IPS-20b (cell line): ENCODE results near the gene PSKH1.

ENCODE experiments used
- H3K27ac ChIP-seq: one replicate; pipeline ENCODE4 v1.5.1; 2013; ENCODE audit warnings: low read length
- H3K27me3 ChIP-seq: 2 replicates; pipeline ENCODE4 v1.6.1; 2013; ENCODE audit warnings: mild to moderate bottlenecking, low read length, inconsistent platforms; ENCODE audit not compliant: insufficient read depth
- H3K36me3 ChIP-seq: 2 replicates; pipeline ENCODE4 v1.6.1; 2013; ENCODE audit warnings: low read depth, mild to moderate bottlenecking, inconsistent platforms, low read length, moderate library complexity; ENCODE audit not compliant: insufficient read depth
- H3K4me1 ChIP-seq: 2 replicates; pipeline ENCODE4 v1.6.1; 2013; ENCODE audit warnings: mild to moderate bottlenecking, control low read depth, inconsistent platforms, low read length, moderate library complexity; ENCODE audit not compliant: insufficient read depth
- H3K4me3 ChIP-seq: 2 replicates; pipeline ENCODE4 v1.5.1; 2013; ENCODE audit warnings: mild to moderate bottlenecking, low read length, inconsistent platforms
- H3K9ac ChIP-seq: 2 replicates; pipeline ENCODE4 v1.6.1; 2013; ENCODE audit warnings: low read depth, mild to moderate bottlenecking, inconsistent platforms, low read length, moderate library complexity
- H3K9me3 ChIP-seq: 2 replicates; pipeline ENCODE4 v1.6.1; 2013; ENCODE audit warnings: mild to moderate bottlenecking, low read depth, low read length, inconsistent platforms; ENCODE audit not compliant: insufficient read depth

Gene PSKH1

DNA sequence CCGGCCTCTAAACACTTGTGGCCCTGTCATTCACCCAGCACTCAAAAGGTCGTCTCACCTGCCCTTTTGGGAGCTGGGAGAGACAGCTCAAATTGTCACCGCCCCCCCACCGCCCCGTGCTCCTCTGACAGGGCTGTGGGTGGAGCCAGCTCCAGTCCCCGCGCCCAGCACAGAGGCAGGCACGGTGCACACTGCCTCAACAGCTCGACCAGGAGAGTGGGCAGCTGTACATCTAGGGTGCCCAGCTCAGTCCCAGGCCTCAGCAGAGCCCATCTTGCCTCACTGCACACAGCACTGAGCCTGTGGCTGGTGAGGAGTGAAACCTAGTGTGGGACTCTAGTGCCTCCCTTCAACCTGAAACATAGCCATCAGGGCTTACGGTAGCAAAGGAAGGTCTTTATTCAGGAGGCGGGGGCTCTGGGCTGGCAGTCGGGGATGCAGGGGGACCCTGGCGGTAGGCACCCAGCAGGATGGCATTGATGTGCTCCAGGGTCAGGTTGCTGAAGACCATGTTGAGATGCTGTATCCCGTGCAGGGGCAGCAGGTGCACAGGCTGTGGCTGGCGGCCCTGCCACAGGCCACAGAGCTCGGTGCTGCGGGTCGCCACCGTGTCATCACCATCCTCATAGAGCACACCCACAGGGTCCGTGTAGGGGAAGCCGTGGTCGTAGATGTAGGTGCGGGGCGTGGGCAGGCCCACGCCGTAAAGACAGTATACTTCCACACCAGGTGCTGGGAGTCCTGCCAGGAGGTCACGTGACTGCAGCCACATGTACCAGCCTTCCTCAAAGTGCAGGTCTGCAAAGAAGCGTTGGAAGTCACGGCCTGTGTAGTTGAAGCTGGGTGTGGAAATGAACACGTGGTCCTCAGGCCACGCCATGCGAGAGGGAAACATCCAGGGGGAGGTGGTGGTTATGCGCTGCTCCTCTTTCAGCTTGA is 46.7 kb downstream of the PSKH1 start:
- Histone ChIP-seq H3K27ac (no peak overlapping the region), H3K4me3 (no peak overlapping the region), H3K4me1 (0 out of 2 replicates have a peak, but pooled peaks cover 3% of the 10 kb centered on the region), H3K27me3 (no peaks in the 10 kb centered on the region), H3K36me3 (peaks cover 6% of the 10 kb centered on the region), H3K9ac (no peak overlapping the region), H3K9me3 (no peaks in the 10 kb centered on the region)

DNA sequence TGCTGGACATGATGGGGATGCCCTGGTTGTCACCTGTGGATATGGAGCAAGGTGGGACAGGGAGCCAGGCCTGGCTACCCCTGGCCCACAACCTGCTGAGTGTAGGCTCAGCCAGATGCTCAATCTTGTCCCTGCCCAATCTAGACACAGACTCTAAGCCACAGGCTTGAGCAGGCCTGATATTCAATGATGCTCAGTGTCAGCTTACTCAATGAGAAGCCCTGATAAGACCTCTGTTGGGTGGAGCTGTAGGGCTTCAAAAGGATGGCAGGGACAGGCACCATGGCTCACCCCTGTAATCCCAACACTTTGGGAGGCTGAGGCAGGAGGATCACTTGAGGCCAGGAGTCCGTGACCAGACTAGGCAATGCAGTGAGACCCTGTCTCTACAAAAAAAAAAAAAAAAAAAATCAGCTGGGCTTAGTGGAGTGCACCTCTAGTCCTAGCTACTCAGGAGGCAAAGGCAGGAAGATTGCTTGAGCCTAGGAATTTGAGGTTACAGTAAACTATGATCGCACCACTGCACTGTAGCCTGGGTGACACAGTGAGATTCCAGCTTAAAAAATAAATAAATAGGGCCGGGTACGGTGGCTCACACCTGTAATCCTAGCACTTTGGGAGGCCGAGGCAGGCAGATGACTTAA is 47.5 kb downstream of the PSKH1 start:
- Histone ChIP-seq H3K9me3 (no peaks in the 10 kb centered on the region), H3K9ac (no peak overlapping the region), H3K27me3 (no peaks in the 10 kb centered on the region), H3K27ac (no peak overlapping the region), H3K4me3 (no peak overlapping the region), H3K36me3 (peaks cover 14% of the 10 kb centered on the region), H3K4me1 (0 out of 2 replicates have a peak, but pooled peaks cover 3% of the 10 kb centered on the region)

DNA sequence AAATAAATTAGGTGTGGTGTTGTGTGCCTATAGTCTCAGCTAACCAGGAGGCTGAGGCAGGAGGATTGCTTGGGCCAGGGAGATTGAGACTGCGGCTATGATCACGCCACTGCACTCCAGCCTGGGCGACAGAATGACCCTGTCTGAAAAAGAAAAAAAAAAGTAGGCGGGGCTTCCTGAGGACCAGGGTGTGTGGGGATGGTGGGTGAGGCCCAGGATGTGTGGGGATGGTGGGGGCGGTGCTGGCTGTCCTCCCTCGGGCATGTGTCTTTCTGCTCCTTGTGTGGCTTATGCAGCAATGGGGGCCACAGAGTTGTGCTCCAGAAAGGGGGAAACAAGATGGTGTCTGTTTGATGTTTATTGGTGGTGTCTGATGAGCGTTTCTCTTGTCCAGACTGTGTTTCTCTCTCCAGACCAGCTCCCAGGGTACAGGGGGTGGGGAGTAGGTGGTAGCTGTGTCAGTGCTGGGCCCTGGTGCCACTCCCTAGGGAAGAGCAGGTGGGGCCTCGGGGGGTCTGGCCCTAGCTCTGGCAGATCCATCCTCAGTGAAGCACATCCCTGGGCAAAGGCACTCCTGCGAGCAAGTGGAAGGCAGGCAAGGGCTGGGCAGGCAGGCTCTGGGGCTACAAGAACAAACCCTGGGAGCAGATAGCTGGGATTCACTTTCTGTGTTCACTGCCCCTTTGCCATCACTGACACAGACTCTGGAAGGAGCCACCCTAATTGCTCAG is 48.6 kb downstream of the PSKH1 start:
- Histone ChIP-seq H3K9ac (no peak overlapping the region), H3K36me3 (peaks cover 24% of the 10 kb centered on the region), H3K4me3 (no peak overlapping the region), H3K4me1 (0 out of 2 replicates have a peak, but pooled peaks cover 3% of the 10 kb centered on the region), H3K9me3 (no peaks in the 10 kb centered on the region), H3K27ac (no peak overlapping the region), H3K27me3 (no peaks in the 10 kb centered on the region)

DNA sequence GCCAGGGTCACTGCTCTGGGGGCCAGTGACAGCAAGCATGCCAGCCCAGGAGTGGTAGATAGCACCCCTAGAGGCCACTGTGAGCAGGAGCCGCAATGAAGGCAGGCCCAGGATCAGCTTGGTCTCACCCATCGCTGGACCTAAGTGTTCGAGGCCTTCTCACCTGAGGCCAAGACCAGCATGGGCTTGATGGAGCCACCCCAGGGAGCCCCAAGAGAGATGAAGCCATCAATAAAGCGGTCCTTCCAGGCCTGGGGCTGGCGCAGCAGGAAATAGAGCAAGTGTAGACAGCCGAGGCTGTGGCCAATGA is 49.1 kb downstream of the PSKH1 start:
- no peak overlapping the region for H3K9ac ChIP-seq
- H3K27ac ChIP-seq, result no peak overlapping the region
- 0 out of 2 replicates have a peak, but pooled peaks cover under 1% of the 10 kb centered on the region for H3K4me1 ChIP-seq
- no peaks in the 10 kb centered on the region for H3K9me3 ChIP-seq
- no peaks in the 10 kb centered on the region for H3K27me3 ChIP-seq
- peaks cover 29% of the 10 kb centered on the region for H3K36me3 ChIP-seq
- no peak overlapping the region for H3K4me3 ChIP-seq

DNA sequence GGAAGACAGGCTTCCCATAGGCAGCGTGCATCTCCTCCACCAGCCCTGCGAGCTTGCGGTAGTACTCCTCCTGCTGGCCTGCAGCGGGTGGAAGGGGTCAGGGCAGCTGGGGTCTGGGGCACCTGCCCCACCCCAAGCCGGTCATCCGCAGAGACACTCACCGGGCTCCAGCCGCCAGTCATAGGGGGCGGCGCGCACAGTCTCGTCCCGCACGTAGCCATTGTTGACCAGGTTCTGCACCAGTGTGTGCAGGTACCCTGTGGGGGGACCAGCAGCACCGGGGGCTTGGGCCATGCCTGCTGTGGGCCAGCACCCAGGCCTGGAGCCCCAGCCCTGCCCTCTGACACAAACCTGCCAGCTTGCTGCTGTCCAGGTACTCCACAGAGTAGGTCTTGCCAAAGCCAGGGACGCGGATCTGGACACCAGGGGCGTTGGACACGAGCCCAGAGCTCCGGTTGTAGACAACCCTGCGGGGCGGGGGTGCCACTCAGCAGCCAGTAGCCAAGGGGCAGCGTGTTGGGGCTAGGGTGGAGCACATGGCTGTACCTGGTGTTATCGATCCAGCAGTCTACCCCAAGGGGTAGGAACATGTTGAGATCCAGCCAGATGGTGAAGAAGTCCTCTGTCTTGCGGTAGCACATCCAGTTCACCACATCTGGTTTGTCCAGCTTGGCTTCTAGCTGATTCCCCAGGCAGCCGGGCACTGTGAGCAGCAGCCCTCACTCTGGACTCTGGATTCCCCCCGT is 49.6 kb downstream of the PSKH1 start:
- H3K4me1 ChIP-seq, result no peaks in the 10 kb centered on the region
- no peak overlapping the region for H3K27ac ChIP-seq
- no peaks in the 10 kb centered on the region for H3K9me3 ChIP-seq
- H3K9ac ChIP-seq, result no peak overlapping the region
- H3K4me3 ChIP-seq, result no peak overlapping the region
- no peaks in the 10 kb centered on the region for H3K27me3 ChIP-seq
- peaks cover 33% of the 10 kb centered on the region for H3K36me3 ChIP-seq

DNA sequence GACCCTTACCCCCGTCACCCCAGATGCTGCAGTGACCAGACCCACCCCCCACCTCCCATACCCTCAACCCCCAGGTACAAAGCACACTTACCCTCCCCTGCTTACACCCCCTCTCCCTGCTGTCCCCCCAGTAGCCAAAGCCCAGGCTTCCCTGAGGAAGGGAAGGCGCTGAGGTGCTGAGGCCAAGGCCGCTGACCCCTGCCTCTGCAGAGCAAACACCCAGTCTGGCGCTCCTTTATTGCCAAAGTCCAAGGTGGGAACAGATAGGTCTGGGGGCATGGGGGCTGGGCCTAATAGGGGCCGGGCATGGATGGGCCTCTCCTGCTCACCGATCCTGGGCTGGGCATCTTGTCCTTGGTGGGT is 50.2 kb downstream of the PSKH1 start:
- H3K4me1 ChIP-seq, result no peaks in the 10 kb centered on the region
- peaks cover 39% of the 10 kb centered on the region for H3K36me3 ChIP-seq
- H3K9me3 ChIP-seq, result no peaks in the 10 kb centered on the region
- H3K27ac ChIP-seq, result no peak overlapping the region
- H3K9ac ChIP-seq, result no peak overlapping the region
- H3K27me3 ChIP-seq, result no peaks in the 10 kb centered on the region
- H3K4me3 ChIP-seq, result no peak overlapping the region

DNA sequence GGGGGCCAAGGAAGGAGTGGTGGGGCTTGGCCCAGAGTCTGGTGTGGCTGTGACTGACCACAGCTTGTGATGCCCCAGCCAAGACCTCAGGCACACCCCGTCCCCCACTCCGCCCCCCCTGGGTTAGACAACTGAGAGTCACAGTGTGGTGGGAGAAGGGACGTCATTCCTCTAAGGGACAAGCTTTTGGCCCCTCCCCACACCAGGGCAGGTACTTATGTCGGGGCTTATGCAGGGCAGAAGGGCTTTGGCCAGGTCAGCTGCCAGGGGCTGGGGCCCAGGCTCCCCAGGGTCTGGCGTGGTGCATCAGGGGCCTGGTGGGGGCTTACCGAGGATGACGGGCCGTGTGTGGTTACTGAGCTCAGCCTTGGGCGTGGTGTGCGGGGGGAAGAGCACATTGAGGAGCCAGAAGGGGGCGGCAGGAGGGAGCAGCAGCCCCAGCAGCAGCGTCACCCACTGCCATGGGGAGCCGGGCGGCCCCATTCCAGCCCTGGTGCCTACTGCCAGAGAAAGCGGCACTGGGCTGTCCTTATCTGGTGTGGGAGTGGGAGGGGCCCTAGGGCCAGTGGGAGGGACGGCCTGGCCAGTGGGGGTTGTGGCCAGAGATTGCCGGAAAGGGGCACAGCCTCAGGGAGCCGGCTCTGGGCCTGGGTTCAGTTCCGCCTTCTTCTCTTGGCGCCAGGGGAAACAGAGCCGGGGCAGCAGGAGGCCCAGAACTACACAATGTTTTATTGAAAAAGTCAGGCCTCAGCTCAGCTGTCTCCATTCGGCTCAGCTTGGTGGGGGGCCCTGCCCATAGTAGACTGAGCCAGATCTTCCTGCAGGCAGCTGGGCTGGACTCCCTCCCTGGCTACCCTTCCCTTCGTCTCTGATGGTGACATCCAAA is 50.8 kb downstream of the PSKH1 start, which contains the start of gene LCAT:
TSS of gene LCAT (minus strand) at position 502 of the 886 bp plus-strand sequence. CDS start at position 483, 19 bp downstream.
- H3K27ac ChIP-seq, result no peak within 1 kb of the TSS
- H3K4me1 ChIP-seq, result no peaks in the 10 kb centered on the region
- H3K36me3 ChIP-seq, result peaks cover 41% of the 10 kb centered on the region
- no peaks in the 10 kb centered on the region for H3K9me3 ChIP-seq
- H3K27me3 ChIP-seq, result no peaks in the 10 kb centered on the region
- H3K4me3 ChIP-seq, result no peak within 1 kb of the TSS
- H3K9ac ChIP-seq, result no peak within 1 kb of the TSS

DNA sequence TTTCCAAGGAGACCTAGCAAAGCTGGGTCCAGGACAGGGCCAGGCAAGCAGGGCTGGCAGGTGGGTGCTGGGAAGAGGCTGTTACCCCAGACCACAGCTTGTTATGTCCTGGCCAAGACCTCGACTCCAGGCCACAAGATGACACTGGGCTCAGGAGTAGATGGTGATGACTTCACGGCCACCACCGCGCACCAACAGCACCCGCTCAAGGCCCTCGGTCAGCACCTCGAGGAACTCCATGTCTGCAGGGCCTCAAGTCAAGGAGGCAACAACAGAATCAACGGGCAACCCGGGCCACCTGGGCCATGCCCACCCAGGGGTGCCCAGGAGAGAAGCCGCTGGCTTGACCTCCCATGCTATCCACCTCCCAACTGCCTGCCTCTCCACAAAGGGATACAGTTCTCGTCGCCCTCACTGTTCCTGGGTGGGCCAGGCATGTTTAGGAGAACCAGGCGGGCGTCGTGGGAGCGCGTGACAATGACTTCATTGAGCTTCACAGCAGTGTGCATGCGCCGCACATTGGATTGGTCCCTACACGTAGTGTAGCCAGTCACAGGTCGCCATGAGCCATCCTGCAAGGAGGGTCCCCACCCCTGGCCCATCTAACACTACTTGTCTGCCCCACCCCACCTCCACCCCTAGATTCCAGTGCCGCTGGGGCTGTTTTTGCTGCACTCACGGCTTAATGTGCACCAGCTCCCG is 51.8 kb downstream of the PSKH1 start:
- Histone ChIP-seq H3K27me3 (no peaks in the 10 kb centered on the region), H3K27ac (no peak overlapping the region), H3K9ac (no peak overlapping the region), H3K4me1 (no peaks in the 10 kb centered on the region), H3K9me3 (no peaks in the 10 kb centered on the region), H3K4me3 (no peak overlapping the region), H3K36me3 (peaks cover 44% of the 10 kb centered on the region)

DNA sequence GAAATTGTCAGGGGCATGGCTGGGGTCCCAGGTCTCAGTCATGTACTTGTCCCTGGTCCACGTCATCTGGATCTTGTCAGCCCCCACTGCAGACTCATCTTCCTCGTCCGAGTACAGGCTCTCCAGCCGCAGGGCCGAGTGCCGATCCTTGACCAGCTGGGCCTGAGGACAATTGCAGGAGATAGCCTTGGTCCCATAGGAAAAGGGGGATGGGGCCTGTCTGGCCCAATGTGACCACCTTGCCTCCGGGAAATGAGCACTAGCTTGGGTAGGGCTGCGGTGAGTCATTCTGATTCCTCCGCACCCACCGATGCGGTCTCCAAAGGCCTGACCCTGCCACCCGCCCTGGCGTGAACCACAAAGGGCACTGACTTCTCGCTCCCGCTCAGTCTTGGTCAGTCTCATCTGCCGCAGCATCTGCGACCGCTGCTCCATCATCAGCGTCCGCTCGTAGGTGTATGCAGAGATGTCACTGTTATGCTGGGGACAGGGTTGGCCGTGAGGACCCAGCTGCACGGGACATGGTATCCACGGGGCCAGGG is 52.4 kb downstream of the PSKH1 start:
- Histone ChIP-seq H3K9ac (no peak overlapping the region), H3K4me3 (no peak overlapping the region), H3K9me3 (no peaks in the 10 kb centered on the region), H3K27me3 (no peaks in the 10 kb centered on the region), H3K27ac (no peak overlapping the region), H3K4me1 (no peaks in the 10 kb centered on the region), H3K36me3 (peaks cover 49% of the 10 kb centered on the region)

DNA sequence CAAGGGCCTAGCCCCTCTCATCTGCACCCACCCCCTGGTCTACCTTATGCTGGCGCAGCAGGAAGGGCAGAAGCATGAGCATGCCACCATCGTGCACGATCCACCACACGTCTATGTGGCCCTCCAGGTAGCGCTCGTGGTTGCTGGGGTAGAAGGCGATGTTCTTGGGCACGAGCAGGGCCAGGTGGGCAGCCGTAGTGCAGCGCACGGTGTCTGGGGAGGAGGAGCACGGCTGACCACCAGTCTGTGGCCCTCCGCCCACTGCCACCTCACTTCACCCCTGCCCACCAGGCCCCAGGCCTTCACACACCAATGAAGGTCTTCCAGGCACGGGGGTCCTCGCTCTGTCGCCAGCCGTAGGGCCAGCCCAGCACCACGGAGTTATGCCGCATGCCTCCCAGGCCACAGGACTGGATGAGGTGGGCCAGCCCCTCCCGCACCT is 53.1 kb downstream of the PSKH1 start:
- Histone ChIP-seq H3K9ac (no peak overlapping the region), H3K27me3 (no peaks in the 10 kb centered on the region), H3K27ac (no peak overlapping the region), H3K36me3 (peaks cover 56% of the 10 kb centered on the region), H3K4me3 (no peak overlapping the region), H3K4me1 (no peaks in the 10 kb centered on the region), H3K9me3 (no peaks in the 10 kb centered on the region)
